Epithelial cell of esophagus (primary cell): Measurements from ENCODE around the gene TYW1.
"Not testable (repeated sequence)": the region's sequence is repeated elsewhere in the genome, so short reads cannot be mapped to it uniquely, and the experiment has no call there.

Experiments used
- DNase-seq: peaks from one replicate; pipeline ENCODE4 v3.0.0; 2010; ENCODE audit warnings: low read depth
- H3K4me3 ChIP-seq: 2 replicates; pipeline ENCODE4 v1.5.1; 2011; ENCODE audit warnings: mild to moderate bottlenecking, low read length, control low read depth
- CTCF ChIP-seq: IDR thresholded peaks from 2 replicates; pipeline ENCODE4 v1.5.1; 2011; ENCODE audit warnings: low read depth, mild to moderate bottlenecking, low read length, control low read depth, inconsistent platforms; ENCODE audit not compliant: insufficient read depth; ENCODE audit errors: missing control alignments

TYW1 gene

DNA sequence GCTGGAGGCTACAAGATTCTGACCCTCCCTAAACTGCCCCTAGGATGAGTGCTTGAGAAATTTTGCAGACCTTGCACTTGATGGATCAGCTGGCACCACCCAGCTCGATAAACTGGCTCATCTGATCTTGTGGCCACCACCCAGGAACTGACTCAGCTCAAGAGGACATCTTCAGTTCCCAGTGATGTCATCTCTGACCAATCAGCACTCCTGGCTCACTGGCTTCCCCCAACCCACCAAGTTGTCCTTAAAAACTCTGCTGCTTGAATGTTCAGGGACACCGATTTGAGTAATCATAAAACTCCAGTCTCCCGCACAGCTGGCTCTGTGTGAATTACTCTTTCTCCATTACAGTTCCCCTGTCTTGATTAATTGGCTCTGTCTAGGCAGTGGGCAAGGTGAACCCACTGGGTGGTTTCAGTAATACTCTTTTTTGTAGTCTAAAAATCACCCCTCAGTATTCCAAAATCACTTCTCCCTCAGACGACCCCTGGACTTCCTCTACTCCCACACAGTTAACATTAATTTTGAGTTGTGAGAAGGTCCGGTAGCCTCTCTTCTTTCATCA, 229.8 kb downstream of the TYW1 start:
- peak; percentile 78 for DNase-seq
- not testable (repeated sequence) for H3K4me3 ChIP-seq

- H3K4me3 ChIP-seq, DNase-seq: not testable (repeated sequence)
Measured at GRCh38 chr7:67226967-67227366, 230.3 kb downstream of the TYW1 start.

GRCh38 chr7:67229018-67229417, 232.4 kb downstream of the TYW1 start:
- DNase-seq, result not testable (repeated sequence)

GRCh38 chr7:67230029-67230428, 233.4 kb downstream of the TYW1 start:
- H3K4me3 ChIP-seq, DNase-seq: not testable (repeated sequence)

More at GRCh38 chr7:67229018-67229417, 232.4 kb downstream of the TYW1 start:
- not testable (repeated sequence) for H3K4me3 ChIP-seq

- DNase-seq, H3K4me3 ChIP-seq: not testable (repeated sequence)
Measured at GRCh38 chr7:67233506-67233905, 236.9 kb downstream of the TYW1 start.

DNA sequence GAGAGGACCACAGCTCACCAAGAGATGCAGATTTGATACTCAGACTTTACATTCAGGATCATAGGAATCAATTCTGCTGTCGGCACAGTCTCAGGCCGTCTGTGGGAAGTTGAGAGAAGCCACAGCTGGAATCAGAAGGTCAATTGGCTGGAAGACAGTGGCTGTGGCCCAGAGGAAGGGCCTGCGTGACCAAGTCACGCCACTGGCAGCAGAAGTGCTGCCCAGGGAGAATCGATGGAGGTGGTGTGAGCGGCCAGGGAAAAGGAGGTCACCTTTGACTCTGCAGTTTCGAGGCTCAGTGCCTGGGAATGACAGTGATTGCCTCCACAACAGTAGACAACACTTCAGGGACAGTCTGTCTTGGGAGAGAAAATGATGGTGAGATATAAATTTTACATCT, 239.6 kb downstream of the TYW1 start:
- H3K4me3 ChIP-seq, DNase-seq: not testable (repeated sequence)

GRCh38 chr7:67242871-67243270, 246.2 kb downstream of the TYW1 start:
- not testable (repeated sequence) for H3K4me3 ChIP-seq, DNase-seq

DNA sequence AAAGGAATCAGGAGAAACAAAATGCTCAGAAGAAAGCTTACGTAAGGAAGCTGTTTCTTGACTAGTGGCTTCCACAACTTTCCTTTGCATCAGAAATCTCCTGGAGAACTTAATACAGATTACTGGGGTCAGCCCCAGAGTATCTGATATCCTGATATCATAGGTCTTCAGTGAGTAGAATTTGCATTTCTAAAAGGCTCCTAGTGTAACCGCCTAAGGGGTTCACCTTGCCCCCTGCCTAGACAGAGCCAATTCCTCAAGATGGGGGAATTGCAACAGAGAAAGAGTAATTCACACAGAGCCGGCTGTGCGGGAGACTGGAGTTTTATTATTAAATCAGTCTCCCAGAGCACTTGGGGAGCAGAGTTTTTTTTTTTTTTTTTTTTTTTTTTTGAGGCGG, 251.7 kb downstream of the TYW1 start:
- H3K4me3 ChIP-seq, DNase-seq: not testable (repeated sequence)

DNA sequence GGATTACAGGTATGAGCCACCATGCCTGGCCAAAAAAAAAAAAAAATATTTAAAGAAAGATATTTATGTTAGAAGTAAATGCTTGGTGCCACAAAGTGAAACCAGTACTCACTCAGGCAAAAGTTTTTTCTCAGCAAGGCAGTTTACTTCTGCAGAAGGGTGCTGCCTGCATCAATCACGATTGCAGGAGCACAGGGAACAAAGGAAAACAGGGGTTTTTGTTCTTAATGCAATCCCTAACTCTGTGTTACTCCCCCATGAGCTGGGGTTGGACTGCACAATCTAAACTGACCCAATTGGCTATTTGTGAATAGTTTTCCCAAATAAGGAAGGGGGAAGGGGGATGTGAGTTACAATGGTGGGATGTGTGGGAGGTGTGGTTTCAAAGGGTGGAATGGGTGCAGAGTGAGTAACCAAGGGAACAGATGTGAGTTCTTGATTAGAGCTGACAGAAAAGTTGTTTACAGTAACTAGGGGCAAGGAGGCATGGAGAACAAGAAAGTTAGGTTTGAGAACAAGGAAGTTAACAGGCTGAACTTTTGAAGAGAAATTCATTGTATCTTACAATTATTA, 255.4 kb downstream of the TYW1 start:
- no peak for TF ChIP-seq CTCF
- no peak for DNase-seq
- H3K4me3 ChIP-seq, result no peak overlapping the region

GRCh38 chr7:67255076-67255475, 258.4 kb downstream of the TYW1 start:
- not testable (repeated sequence) for H3K4me3 ChIP-seq, DNase-seq

- not testable (repeated sequence) for H3K4me3 ChIP-seq
- DNase-seq, result peak; percentile 16
Measured at GRCh38 chr7:67257779-67258178, 261.1 kb downstream of the TYW1 start.

GRCh38 chr7:67259363-67259762, 262.7 kb downstream of the TYW1 start:
- not testable (repeated sequence) for DNase-seq

DNA sequence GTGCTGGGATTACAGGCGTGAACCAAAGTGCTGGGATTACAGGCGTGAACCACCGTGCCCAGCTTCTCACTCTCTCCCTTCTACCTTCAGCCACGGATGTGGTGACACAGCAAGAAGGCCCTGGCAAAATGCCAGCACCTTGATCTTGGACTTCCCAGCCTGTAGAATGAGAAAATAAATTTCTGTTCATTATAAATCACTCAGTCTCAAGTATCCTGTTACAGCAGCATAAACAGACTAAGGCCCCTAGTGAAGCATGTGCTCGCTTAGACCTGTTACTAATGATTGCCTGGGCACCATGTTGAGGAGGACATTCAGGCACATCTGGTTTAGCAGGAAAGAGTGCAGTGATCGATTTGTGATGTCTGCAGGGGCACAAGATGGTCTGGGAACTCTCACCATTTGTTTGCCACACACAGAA, 263.5 kb downstream of the TYW1 start:
- not testable (repeated sequence) for H3K4me3 ChIP-seq
- peak; percentile 25 for DNase-seq

More at GRCh38 chr7:67259363-67259762, 262.7 kb downstream of the TYW1 start:
- H3K4me3 ChIP-seq, result not testable (repeated sequence)

DNA sequence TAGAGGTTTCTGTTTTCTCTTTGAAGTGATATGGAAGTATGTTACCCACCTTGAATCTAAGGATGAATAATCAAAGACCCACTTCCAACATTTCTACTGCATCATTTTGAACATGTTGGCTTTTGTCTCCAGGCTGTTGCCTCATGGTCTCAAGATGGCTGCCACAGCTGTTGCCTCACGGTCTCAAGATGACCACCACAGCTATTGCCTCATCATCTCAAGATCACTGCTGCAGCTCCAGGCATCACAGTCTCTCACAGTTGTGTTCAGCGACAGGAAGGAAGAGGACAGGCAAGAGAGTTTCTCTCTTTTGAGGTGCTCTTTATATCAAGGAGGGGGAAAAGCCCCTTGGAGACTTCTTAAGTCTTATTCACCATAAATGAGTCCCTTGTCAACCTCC, 267.4 kb downstream of the TYW1 start:
- peak; percentile 9 for DNase-seq
- H3K4me3 ChIP-seq, result not testable (repeated sequence)

DNA sequence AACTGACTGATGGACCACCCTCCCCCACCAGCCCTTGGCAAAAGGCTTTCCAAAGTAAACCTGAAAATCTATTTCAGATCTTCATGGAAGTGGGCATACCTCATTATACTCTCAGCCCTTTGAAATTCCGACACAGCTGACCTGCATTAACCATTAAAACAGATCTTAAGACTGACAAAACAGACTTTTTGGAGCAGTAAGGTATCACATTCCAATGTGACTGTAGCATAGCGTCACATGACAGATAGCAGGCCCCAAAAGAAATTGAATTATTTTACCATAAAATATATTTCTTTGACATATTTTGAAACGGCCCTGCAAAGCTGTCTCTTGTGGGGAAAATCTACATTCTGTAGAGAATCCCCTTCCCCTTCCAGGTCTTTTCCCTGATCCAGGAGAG, 269.4 kb downstream of the TYW1 start:
- H3K4me3 ChIP-seq, DNase-seq: not testable (repeated sequence)
